GM21619 (cell line): ENCODE measurements around the gene HIKESHI.
"Not testable (repeated sequence)": the region's sequence is repeated elsewhere in the genome, so short reads cannot be mapped to it uniquely, and the experiment has no call there.

ENCODE experiments used
- ATAC-seq: cut with Tn5 transposase; IDR thresholded peaks from one replicate; pipeline ENCODE4 v1.9.1; 2021; ENCODE audit not compliant: unreplicated experiment

HIKESHI gene

GRCh38 chr11:86302092-86302793 lies at the start of gene HIKESHI:
Gene HIKESHI (plus strand): TSS chr11:86302240. CDS start chr11:86302449, 209 bp downstream.
- ATAC-seq, result peak; percentile 99

GRCh38 chr11:86255896-86256295 lies 46.1 kb upstream of the HIKESHI start:
- ATAC-seq, result peak; percentile 84

- no peak for ATAC-seq
These were observed 45.4 kb upstream of the HIKESHI start for GRCh38 chr11:86256608-86257007.

- no peak for ATAC-seq
These were observed 44.6 kb upstream of the HIKESHI start for GRCh38 chr11:86257446-86257845.

GRCh38 chr11:86259730-86260129 lies 42.3 kb upstream of the HIKESHI start:
- ATAC-seq, result no peak

- ATAC-seq, result no peak
These were observed 40.7 kb upstream of the HIKESHI start for GRCh38 chr11:86261328-86261727.

GRCh38 chr11:86262387-86262786 lies 39.7 kb upstream of the HIKESHI start:
- no peak for ATAC-seq

- no peak for ATAC-seq
These were observed 37.4 kb upstream of the HIKESHI start for GRCh38 chr11:86264649-86265048.

GRCh38 chr11:86265194-86265593 lies 36.8 kb upstream of the HIKESHI start:
- ATAC-seq, result no peak

- ATAC-seq, result no peak
These were observed 32.4 kb upstream of the HIKESHI start for GRCh38 chr11:86269645-86270044.

- no peak for ATAC-seq
These were observed 27.5 kb upstream of the HIKESHI start for GRCh38 chr11:86274503-86274902.

- no peak for ATAC-seq
These were observed 27.0 kb upstream of the HIKESHI start for GRCh38 chr11:86274999-86275398.

GRCh38 chr11:86275493-86276370 lies 26.3 kb upstream of the HIKESHI start:
- ATAC-seq, result no peak

GRCh38 chr11:86277741-86278140 lies 24.3 kb upstream of the HIKESHI start:
- no peak for ATAC-seq

- ATAC-seq, result no peak
These were observed 23.8 kb upstream of the HIKESHI start for GRCh38 chr11:86278226-86278625.

GRCh38 chr11:86279747-86280146 lies 22.3 kb upstream of the HIKESHI start:
- no peak for ATAC-seq

GRCh38 chr11:86287468-86287796 lies 14.6 kb upstream of the HIKESHI start:
- ATAC-seq, result no peak

GRCh38 chr11:86288776-86289507 lies 13.1 kb upstream of the HIKESHI start:
- no peak for ATAC-seq

GRCh38 chr11:86289508-86290280 lies 12.3 kb upstream of the HIKESHI start:
- not testable (repeated sequence) for ATAC-seq

- ATAC-seq, result no peak
These were observed 10.4 kb upstream of the HIKESHI start for GRCh38 chr11:86291466-86292262.
